Activated T-helper 1 cell treated with anti-CD3 and anti-CD28 coated beads, Interleukin-12 subunit alpha, Interleukin-12 subunit beta, Interleukin-2, Interleukin-4 antibody, amounts not matched to agents 30 ng/mL and 10 ng/mL and 1 ng/mL, durations not matched to agents 14 hours and 24 hours and 36 hours (primary cell): ENCODE data around the gene MTCH2. TPM values are rescaled to one million over a fixed set of nuclear protein-coding genes. Genes with fewer than 3 reads are reported as not detected.

Experiments used
- DNase-seq: peaks from one replicate; pipeline ENCODE4 v3.0.0; 2021; ENCODE audit warnings: low spot score
- H3K27ac Mint-ChIP-seq: one replicate; pipeline ENCODE4 v1.8.0; 2021; ENCODE audit warnings: mild to moderate bottlenecking, mixed read lengths
- H3K27me3 Mint-ChIP-seq: one replicate; pipeline ENCODE4 v1.8.0; 2022; ENCODE audit warnings: mild to moderate bottlenecking, moderate library complexity, mixed read lengths; ENCODE audit not compliant: insufficient read depth
- H3K36me3 Mint-ChIP-seq: one replicate; pipeline ENCODE4 v1.8.0; 2021; ENCODE audit warnings: low read depth, mixed read lengths
- H3K4me1 Mint-ChIP-seq: one replicate; pipeline ENCODE4 v1.8.0; 2021; ENCODE audit warnings: low read depth, mixed read lengths
- H3K4me3 Mint-ChIP-seq: one replicate; pipeline ENCODE4 v1.8.0; 2021; ENCODE audit warnings: mild to moderate bottlenecking, moderate library complexity, mixed read lengths
- H3K9me3 Mint-ChIP-seq: one replicate; pipeline ENCODE4 v1.8.0; 2021; ENCODE audit warnings: mixed read lengths
- intact Hi-C: fragments of 100-400 bp; cut with micrococcal nuclease; formaldehyde crosslinking; loops from one replicate; pipeline ENCODE4 v1.15.1; 2024
- total RNA-seq: library from RNA; stranded (reverse); gene quantifications from 2 replicates; pipeline ENCODE4 v1.2.3, GENCODE V29; 2022

Gene MTCH2
- total RNA-seq, 1 donor from 2014 or later, result 116 TPM

- H3K36me3 Mint-ChIP-seq, result peaks cover 16% of the 10 kb centered on the region
- H3K4me1 Mint-ChIP-seq, result peaks cover 11% of the 10 kb centered on the region
- no peaks in the 10 kb centered on the region for H3K27me3 Mint-ChIP-seq
- H3K9me3 Mint-ChIP-seq, result no peaks in the 10 kb centered on the region
- no peak overlapping the region for H3K27ac Mint-ChIP-seq
- DNase-seq, result no peak
- H3K4me3 Mint-ChIP-seq, result no peak overlapping the region
- intact Hi-C loops, result no loop called here
Measured at GRCh38 chr11:47620836-47621378, 21.5 kb downstream of the MTCH2 start.

- Mint-ChIP-seq H3K36me3 (peaks cover 13% of the 10 kb centered on the region), H3K4me3 (no peak overlapping the region), H3K9me3 (no peaks in the 10 kb centered on the region), H3K4me1 (peaks cover 11% of the 10 kb centered on the region), H3K27ac (no peak overlapping the region), H3K27me3 (no peaks in the 10 kb centered on the region)
- intact Hi-C loops, result loop anchor here (1.0 kb wide), 2 partner anchors 39 to 102 kb away; partner anchors contain the start of gene KBTBD4
- DNase-seq, result no peak
Measured at GRCh38 chr11:47617417-47617809, 24.9 kb downstream of the MTCH2 start.

GRCh38 chr11:47616726-47617416 is 25.5 kb downstream of the MTCH2 start:
- DNase-seq, result no peak
- H3K4me3 Mint-ChIP-seq, result no peak overlapping the region
- H3K9me3 Mint-ChIP-seq, result no peaks in the 10 kb centered on the region
- intact Hi-C loops, result loop anchor here (1.0 kb wide), 2 partner anchors 39 to 102 kb away; partner anchors contain the start of gene KBTBD4
- peaks cover 11% of the 10 kb centered on the region for H3K4me1 Mint-ChIP-seq
- H3K27ac Mint-ChIP-seq, result no peak overlapping the region
- H3K36me3 Mint-ChIP-seq, result peaks cover 13% of the 10 kb centered on the region
- no peaks in the 10 kb centered on the region for H3K27me3 Mint-ChIP-seq

GRCh38 chr11:47615249-47615648 is 27.1 kb downstream of the MTCH2 start:
- Mint-ChIP-seq H3K36me3 (peaks cover 20% of the 10 kb centered on the region), H3K27me3 (no peaks in the 10 kb centered on the region), H3K4me3 (no peak overlapping the region), H3K9me3 (no peaks in the 10 kb centered on the region), H3K4me1 (peaks cover 11% of the 10 kb centered on the region), H3K27ac (no peak overlapping the region)
- DNase-seq, result no peak
- intact Hi-C loops, result no loop called here

- no peaks in the 10 kb centered on the region for H3K27me3 Mint-ChIP-seq
- peaks cover 3% of the 10 kb centered on the region for H3K4me1 Mint-ChIP-seq
- DNase-seq, result no peak
- peaks cover 20% of the 10 kb centered on the region for H3K36me3 Mint-ChIP-seq
- no peak overlapping the region for H3K4me3 Mint-ChIP-seq
- intact Hi-C loops, result no loop called here
- H3K9me3 Mint-ChIP-seq, result no peaks in the 10 kb centered on the region
- no peak overlapping the region for H3K27ac Mint-ChIP-seq
Measured at GRCh38 chr11:47611348-47611794, 31.0 kb downstream of the MTCH2 start.

GRCh38 chr11:47609675-47610074 is 32.7 kb downstream of the MTCH2 start:
- H3K4me1 Mint-ChIP-seq, result peaks cover 3% of the 10 kb centered on the region
- no peaks in the 10 kb centered on the region for H3K9me3 Mint-ChIP-seq

GRCh38 chr11:47607380-47607779 is 35.0 kb downstream of the MTCH2 start:
- Mint-ChIP-seq H3K27ac (no peak overlapping the region), H3K27me3 (no peaks in the 10 kb centered on the region), H3K4me3 (no peak overlapping the region), H3K4me1 (peaks cover 3% of the 10 kb centered on the region), H3K36me3 (peaks cover 18% of the 10 kb centered on the region), H3K9me3 (no peaks in the 10 kb centered on the region)
- no peak for DNase-seq
- intact Hi-C loops, result no loop called here

More at GRCh38 chr11:47609675-47610074, 32.7 kb downstream of the MTCH2 start:
- no peaks in the 10 kb centered on the region for H3K27me3 Mint-ChIP-seq
- H3K4me3 Mint-ChIP-seq, result no peak overlapping the region
- peaks cover 18% of the 10 kb centered on the region for H3K36me3 Mint-ChIP-seq
- no peak overlapping the region for H3K27ac Mint-ChIP-seq
- DNase-seq, result no peak
- intact Hi-C loops, result no loop called here

- Mint-ChIP-seq H3K27ac (no peak overlapping the region), H3K4me1 (peaks cover 3% of the 10 kb centered on the region), H3K36me3 (peaks cover 17% of the 10 kb centered on the region), H3K27me3 (no peaks in the 10 kb centered on the region), H3K4me3 (no peak overlapping the region), H3K9me3 (no peaks in the 10 kb centered on the region)
- DNase-seq, result no peak
- intact Hi-C loops, result no loop called here
Measured at GRCh38 chr11:47606731-47607130, 35.6 kb downstream of the MTCH2 start.

- Mint-ChIP-seq H3K36me3 (peaks cover 13% of the 10 kb centered on the region), H3K9me3 (no peaks in the 10 kb centered on the region), H3K27me3 (no peaks in the 10 kb centered on the region), H3K4me1 (peaks cover 3% of the 10 kb centered on the region), H3K4me3 (no peak overlapping the region), H3K27ac (no peak overlapping the region)
- intact Hi-C loops, result no loop called here
- DNase-seq, result no peak
Measured at GRCh38 chr11:47605921-47606320, 36.4 kb downstream of the MTCH2 start.

GRCh38 chr11:47603295-47603694 is 39.1 kb downstream of the MTCH2 start:
- Mint-ChIP-seq H3K27ac (no peak overlapping the region), H3K4me3 (no peak overlapping the region), H3K4me1 (peaks cover 3% of the 10 kb centered on the region), H3K9me3 (no peaks in the 10 kb centered on the region), H3K36me3 (peaks cover 9% of the 10 kb centered on the region), H3K27me3 (peaks cover 2% of the 10 kb centered on the region)
- intact Hi-C loops, result no loop called here
- DNase-seq, result no peak

GRCh38 chr11:47599902-47600301 is 42.5 kb downstream of the MTCH2 start:
- DNase-seq, result no peak
- no peak overlapping the region for H3K27ac Mint-ChIP-seq
- no peaks in the 10 kb centered on the region for H3K4me1 Mint-ChIP-seq
- H3K4me3 Mint-ChIP-seq, result no peak overlapping the region
- no peaks in the 10 kb centered on the region for H3K36me3 Mint-ChIP-seq
- peaks cover 11% of the 10 kb centered on the region for H3K27me3 Mint-ChIP-seq
- intact Hi-C loops, result no loop called here
- no peaks in the 10 kb centered on the region for H3K9me3 Mint-ChIP-seq

GRCh38 chr11:47595967-47596366 is 46.4 kb downstream of the MTCH2 start:
- intact Hi-C loops, result no loop called here
- Mint-ChIP-seq H3K27ac (no peak overlapping the region), H3K4me1 (peaks cover 6% of the 10 kb centered on the region), H3K4me3 (no peak overlapping the region), H3K9me3 (no peaks in the 10 kb centered on the region), H3K27me3 (peaks cover 30% of the 10 kb centered on the region), H3K36me3 (no peaks in the 10 kb centered on the region)
- DNase-seq, result no peak

GRCh38 chr11:47595029-47595428 is 47.3 kb downstream of the MTCH2 start:
- Mint-ChIP-seq H3K4me1 (peaks cover 6% of the 10 kb centered on the region), H3K36me3 (no peaks in the 10 kb centered on the region), H3K27ac (no peak overlapping the region), H3K27me3 (peaks cover 30% of the 10 kb centered on the region), H3K9me3 (no peaks in the 10 kb centered on the region), H3K4me3 (no peak overlapping the region)
- intact Hi-C loops, result no loop called here
- DNase-seq, result no peak
